ENCODE results near the gene HS6ST2.

HS6ST2 gene

DNA sequence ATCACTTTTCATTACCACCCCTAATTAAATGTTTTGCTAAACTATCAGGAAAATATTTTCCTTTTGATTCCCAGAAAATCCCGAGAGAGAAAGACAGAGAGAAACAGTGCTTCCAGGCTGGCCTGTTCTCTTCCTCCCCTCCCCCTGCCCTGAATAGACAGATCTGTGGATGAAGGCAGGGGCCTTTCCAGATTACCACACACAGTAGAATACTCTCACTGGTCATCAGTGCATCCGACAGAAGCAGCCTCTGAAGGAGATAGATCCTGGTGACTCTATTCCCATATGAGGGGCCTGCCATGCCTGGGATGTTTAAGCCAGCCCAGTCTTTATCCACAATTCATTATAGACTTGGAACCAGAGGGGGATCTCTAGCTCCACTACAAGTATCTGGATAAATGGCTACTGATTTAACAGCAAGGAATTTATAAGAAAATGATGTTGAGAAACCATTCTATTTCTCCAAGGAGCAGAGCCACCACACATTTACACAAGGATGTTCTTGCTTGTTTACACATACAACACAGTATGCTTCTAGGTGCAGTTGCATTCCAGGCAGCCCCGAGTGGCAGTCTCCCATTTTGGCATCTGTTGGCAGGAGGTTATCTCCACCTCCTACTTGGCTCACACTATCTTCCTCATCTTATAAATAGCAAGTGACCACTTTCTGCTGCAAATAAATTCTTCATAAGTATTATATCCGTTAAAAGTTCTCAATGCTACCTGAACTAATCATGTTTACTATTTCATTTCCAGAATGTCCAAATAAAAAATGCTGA, 115.8 kb downstream of the HS6ST2 start:
- DNase-seq: no peak

DNA sequence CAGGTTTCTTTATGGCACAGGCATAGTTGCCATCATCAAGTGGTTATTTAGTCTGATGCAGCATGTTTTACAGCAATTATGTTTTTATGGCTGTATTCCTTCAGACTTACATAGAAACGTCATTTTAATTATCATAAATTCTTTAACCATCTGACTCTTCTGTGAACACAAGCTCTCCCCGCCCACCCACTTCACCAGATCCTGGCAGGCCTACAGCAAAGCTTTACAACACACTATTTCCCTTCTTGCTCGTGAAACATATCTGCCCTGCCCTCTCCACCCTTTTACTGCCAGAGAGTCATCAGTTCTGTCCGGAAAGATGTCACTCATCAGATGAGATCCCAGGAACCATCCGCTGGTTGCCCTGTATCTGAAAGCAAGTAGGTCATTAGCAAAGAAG, 120.5 kb downstream of the HS6ST2 start:
- no peak for DNase-seq

DNA sequence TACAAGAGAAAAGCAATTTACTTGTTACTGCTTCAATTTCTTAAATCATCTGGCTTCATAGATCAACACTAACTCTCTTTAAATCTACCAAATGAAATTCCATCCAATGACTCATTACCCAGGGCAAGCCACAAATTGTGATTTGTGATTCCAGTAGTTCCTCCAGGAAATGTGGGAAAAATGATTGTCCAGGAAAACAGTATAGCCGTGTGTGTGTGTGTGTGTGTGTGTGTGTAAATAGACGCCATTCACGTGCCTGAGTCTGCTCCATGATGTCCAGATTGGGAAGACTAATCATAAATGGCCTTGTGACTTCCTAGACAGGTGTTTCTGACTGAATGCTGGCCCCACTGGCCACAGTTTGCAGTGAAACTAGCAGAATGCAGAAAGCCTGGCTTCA, 121.3 kb downstream of the HS6ST2 start:
- DNase-seq: no peak

GRCh38 chrX:132836471-132836870, 122.0 kb downstream of the HS6ST2 start:
- DNase-seq: no peak

DNA sequence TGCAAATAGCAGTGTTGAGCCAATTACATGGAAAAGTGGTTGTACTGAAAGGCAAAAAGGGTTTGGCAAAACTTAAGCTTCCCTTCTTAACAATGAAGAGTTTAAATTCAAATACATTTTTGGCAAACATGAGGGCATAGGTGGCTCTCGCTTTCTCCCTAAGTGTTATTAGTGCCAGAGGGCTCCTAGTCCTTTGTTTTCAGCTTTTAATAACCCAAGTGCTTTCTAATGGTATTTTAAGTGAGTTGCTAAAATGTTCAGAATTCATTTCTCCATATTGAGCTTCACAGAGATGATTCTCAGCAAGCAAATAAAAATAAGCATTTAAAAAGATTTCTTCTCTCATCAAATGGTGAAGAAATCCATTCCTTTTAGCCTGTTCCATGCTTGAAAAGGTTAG, 123.7 kb downstream of the HS6ST2 start:
- no peak for DNase-seq

GRCh38 chrX:132834109-132834508, 124.3 kb downstream of the HS6ST2 start:
- DNase-seq: no peak

- DNase-seq: no peak
These were observed 125.1 kb downstream of the HS6ST2 start for GRCh38 chrX:132833373-132833772.

- DNase-seq: no peak
These were observed 127.0 kb downstream of the HS6ST2 start for GRCh38 chrX:132831336-132831973.

DNA sequence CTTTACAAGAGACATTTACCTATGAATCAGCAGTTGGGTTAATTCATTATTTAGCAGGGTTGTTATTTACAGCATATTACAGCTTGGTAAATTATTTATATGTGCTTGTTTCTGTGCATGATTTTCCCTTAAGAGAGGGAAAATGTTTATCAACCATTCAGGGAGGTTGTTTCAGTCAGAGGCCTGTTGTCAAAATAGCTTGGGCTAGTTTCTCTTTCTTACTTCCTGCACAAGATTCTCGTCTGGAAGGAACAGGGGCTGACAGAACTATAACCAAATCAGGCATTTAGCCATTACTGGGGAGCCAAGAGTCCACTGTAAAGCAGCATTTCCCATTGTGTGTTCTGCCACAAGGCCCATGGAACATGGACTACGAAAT, 135.8 kb downstream of the HS6ST2 start:
- DNase-seq: no peak

- no peak for DNase-seq
These were observed 136.3 kb downstream of the HS6ST2 start for GRCh38 chrX:132821974-132822633.

DNA sequence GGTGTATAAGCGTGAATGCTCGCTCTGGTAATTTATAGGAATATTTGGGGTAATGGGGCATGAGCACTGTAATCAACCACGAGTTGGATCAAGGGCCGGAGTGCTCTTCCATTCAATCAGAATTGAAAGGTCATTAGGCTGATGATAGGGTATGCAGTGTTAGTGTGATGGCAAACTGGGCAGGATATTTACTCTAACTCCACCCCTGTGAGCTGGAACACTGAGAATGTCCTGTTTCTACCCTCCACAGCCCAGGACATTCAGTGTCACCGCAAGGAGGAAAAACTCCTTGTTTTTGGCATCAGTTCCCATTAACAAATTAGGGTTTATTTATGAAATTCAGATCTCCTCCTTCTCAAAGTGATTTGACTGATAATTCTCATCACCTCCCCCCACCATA, 137.8 kb downstream of the HS6ST2 start:
- no peak for DNase-seq

DNA sequence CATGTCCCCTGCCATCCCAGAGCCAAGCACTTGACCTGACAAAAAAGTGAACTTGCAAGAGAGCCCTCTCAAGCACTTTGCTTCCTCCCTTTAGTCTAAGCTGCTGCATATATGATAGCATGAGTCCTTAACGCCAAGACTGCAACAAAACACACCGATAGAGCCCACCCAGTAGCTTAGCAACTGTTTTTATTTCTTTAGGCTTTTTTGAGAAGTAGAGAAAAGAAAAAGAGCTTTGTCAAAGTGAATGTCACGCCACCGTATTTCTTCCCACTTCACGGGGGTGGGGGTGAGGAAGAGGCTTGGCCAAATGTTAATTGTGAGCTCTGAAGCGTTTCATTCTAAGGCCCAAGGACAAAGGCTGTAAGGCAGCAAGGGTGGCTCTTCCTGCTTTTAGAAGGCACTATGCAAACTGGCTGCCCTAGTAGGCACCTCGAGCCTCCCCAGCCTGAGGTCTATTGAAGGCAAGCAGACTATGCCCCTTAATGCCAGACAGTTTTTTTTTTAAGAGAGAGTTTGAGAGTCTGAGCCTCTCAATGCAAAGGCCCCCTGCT, 138.6 kb downstream of the HS6ST2 start:
- no peak for DNase-seq

DNA sequence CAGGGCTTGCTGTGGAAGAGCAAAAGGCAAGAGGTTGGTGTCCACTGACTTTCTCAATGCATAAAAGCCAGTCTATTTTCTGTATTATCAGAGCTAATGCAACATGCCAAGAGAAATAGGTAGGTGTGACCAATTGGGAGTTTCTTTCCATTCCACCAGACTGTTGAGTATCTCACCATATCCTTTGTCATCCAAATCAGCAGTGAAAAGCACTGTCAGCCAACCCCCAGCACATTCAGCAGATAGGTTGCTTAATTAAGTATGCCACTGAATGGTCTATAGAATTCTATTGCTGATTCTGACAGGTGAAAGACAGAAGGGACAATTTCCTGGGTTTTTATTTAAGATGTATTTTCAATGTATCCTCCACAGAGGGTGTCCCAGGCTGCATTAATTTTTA, 139.8 kb downstream of the HS6ST2 start:
- DNase-seq: no peak

GRCh38 chrX:132815643-132816042, 142.8 kb downstream of the HS6ST2 start:
- no peak for DNase-seq

GRCh38 chrX:132810964-132811712, 147.3 kb downstream of the HS6ST2 start:
- DNase-seq: no peak

DNA sequence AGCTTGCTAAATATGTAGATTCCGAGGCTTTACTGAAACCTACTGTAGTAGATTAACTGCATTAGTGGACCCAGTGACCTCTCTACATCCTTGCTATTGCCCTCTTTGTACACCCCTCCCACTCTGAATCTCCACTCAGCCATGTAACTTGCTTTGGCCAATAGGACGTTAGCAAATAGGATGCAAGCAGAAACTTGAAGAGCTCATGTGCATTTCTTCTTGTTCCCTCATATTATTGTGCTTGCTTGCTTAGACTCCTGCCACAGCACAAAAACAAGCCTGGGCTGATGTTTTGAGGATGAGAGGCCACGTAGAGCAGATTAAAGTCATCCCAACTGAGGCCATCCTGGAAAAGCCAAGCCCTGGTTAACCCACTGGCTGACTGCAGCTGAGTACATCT, 147.9 kb downstream of the HS6ST2 start:
- no peak for DNase-seq

- DNase-seq: no peak
These were observed 148.8 kb downstream of the HS6ST2 start for GRCh38 chrX:132809581-132809980.

- DNase-seq: no peak
These were observed 150.9 kb downstream of the HS6ST2 start for GRCh38 chrX:132807411-132808030.

DNA sequence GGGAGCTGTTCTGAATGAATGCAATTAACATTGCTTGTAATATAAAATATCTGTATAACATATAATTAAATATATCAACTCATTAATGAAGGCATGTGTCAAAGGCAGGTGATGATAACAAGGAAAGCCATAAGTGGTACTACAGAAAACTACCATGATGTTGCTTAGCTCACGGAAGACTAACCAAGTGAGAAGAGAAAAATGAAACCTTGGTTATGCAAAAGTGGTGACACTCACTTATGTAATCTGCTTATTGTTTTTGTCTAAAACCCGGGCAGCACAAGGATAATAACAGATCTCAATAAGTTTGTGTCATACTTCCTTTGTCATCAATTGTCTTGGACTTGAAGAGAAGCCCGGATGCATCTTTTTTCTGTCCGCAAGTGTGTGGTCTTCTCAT, 156.4 kb downstream of the HS6ST2 start:
- DNase-seq: no peak

- DNase-seq: no peak
These were observed 163.2 kb downstream of the HS6ST2 start for GRCh38 chrX:132795181-132795580.

GRCh38 chrX:132791714-132792113, 166.7 kb downstream of the HS6ST2 start:
- DNase-seq: no peak

GRCh38 chrX:132790329-132790728, 168.1 kb downstream of the HS6ST2 start:
- DNase-seq: no peak

DNA sequence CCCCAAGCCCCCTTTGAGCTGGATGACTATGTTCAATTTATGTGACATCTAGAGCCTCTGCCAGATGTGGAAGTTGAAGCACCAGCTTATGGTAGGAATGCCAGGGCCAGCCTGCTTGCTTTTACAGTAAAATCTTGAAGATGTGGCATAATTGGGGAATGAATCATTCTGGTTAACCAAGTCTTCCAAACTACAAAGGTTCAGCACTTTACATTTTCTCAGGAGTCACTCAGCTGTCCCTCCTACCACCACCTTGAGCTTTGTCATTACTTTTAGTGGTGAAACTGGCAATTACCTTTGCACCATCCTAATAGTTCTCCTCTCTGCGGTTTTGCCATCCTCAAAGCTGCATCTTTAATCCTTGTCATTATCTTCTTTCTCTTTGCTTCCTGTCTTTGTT, 172.2 kb downstream of the HS6ST2 start:
- no peak for DNase-seq
